ENCODE measurements around the gene CDK6. TPM values are rescaled to one million over a fixed set of nuclear protein-coding genes. Genes with fewer than 3 reads are reported as not detected.

Gene CDK6
- total and polyA plus RNA-seq, 9 of the 15 experiments (the other 6 are each of a cell fraction or from before 2014, with no cell fraction given) = 7.6 to 109 (median 44.4) TPM

GRCh38 chr7:92835851-92836488 lies 403 bp downstream of the CDK6 start (continued):
- TF ChIP-seq, protein P1, sequence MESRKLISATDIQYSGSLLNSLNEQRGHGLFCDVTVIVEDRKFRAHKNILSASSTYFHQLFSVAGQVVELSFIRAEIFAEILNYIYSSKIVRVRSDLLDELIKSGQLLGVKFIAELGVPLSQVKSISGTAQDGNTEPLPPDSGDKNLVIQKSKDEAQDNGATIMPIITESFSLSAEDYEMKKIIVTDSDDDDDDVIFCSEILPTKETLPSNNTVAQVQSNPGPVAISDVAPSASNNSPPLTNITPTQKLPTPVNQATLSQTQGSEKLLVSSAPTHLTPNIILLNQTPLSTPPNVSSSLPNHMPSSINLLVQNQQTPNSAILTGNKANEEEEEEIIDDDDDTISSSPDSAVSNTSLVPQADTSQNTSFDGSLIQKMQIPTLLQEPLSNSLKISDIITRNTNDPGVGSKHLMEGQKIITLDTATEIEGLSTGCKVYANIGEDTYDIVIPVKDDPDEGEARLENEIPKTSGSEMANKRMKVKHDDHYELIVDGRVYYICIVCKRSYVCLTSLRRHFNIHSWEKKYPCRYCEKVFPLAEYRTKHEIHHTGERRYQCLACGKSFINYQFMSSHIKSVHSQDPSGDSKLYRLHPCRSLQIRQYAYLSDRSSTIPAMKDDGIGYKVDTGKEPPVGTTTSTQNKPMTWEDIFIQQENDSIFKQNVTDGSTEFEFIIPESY (CRISPR knock-in tag; IDR thresholded peaks at IDR 0.05) = 0 out of 2 replicates have a peak, but pooled peaks have one; percentile 47

- ATAC-seq (peak; percentile 56), DNase-seq (ENCODE audit: extremely low read depth in 1 of 4, low spot score in 3 of 4) (peak; percentile 67 to 74 (median 70)), FAIRE-seq (peak; percentile 84)
- H3K9ac ChIP-seq (ENCODE audit: insufficient read depth in 1 of 2, low read depth in 2 of 2, low read length in 2 of 2) = peak overlapping the region; percentile 93 to 97
- H3K9me3 ChIP-seq (replicated peaks; ENCODE audit: control insufficient read depth, insufficient read depth, low read depth, low read length) = peaks cover 4% of the 10 kb centered on the region; the same call in 1 of the 2 replicates
- no peaks in the 10 kb centered on the region for H3K27me3 ChIP-seq (ENCODE audit: control insufficient read depth in 2 of 2, insufficient read depth in 2 of 2, low read length in 2 of 2)
- intact Hi-C loops (cut with micrococcal nuclease) (loop anchor here (5.0 kb wide), 2 partner anchors 172 to 308 kb away; partner anchors contain the start of genes PEX1 and RBM48), in situ Hi-C loops (cut with MboI) (no loop called here)
- CTCF ChIA-PET (ENCODE audit: low intra/inter-chr PET ratio) = no interaction called here
- H3K36me3 ChIP-seq (ENCODE audit: control insufficient read depth, insufficient read depth, low read length) = peaks cover 37% of the 10 kb centered on the region
- H3K9me1 ChIP-seq (ENCODE audit: control insufficient read depth, insufficient read depth, low read length) = no peaks in the 10 kb centered on the region
- peak overlapping the region; percentile 90 for H2AFZ ChIP-seq (ENCODE audit: low read depth, low read length)
- no TSS peak for BruUV-seq (replicated peaks)
- peak overlapping the region; percentile 90 for H3K27ac ChIP-seq (ENCODE audit: extremely low read depth, low read depth, low read length)
- H3K4me1 ChIP-seq (replicated peaks in 1 of 2; ENCODE audit: control insufficient read depth in 2 of 2, insufficient read depth in 2 of 2, low read length in 2 of 2) = peaks cover 0 to 31% of the 10 kb centered on the region in 2 experiments; a peak in 3 of 5 replicates
- no peaks in the 10 kb centered on the region for H4K20me1 ChIP-seq (replicated peaks; ENCODE audit: control insufficient read depth, insufficient read depth, low read length)
- peak overlapping the region; percentile 96 for H3K4me2 ChIP-seq (ENCODE audit: insufficient read depth, low read length)
- POLR2A ChIA-PET = interaction anchor here (0.5 to 0.7 kb wide), 2 partner anchors 263 to 955 kb away, joined by 3 read pairs; no protein-coding TSS in a partner anchor
- WGBS (ENCODE audit: insufficient coverage, low coverage, missing lambda C conversion rate) = under 1% methylated on average over 27 of the region's 43 CpGs
- peaks cover 71% of the 10 kb centered on the region for H3K79me2 ChIP-seq (ENCODE audit: control insufficient read depth, insufficient read depth, low read length)
- H3K4me3 ChIP-seq = peak overlapping the region; percentile 56
- TF ChIP-seq CXXC5 (CRISPR knock-in tag; IDR thresholded peaks at IDR 0.05) (peak; percentile 73; the same call in 1 of the 2 replicates), HLTF (IDR thresholded peaks at IDR 0.05) (0 out of 2 replicates have a peak, but pooled peaks have one; percentile 21), TRIM24 (IDR thresholded peaks at IDR 0.05) (peak; percentile 12 to 35; a peak in 1 of 4 replicates), MTA1 (IDR thresholded peaks at IDR 0.05; ENCODE audit: borderline replicate concordance) (no peak; the same call in 1 of the 2 replicates), E2F5 (CRISPR knock-in tag; IDR thresholded peaks at IDR 0.05) (no peak), GATAD2B (IDR thresholded peaks at IDR 0.05; ENCODE audit: borderline replicate concordance) (peak; percentile 23; the same call in 1 of the 2 replicates), C11orf30 (IDR thresholded peaks at IDR 0.05; ENCODE audit: low read depth) (no peak), BRD9 (IDR thresholded peaks at IDR 0.05; ENCODE audit: low read depth, partially characterized antibody) (peak; percentile 58), SAFB (IDR thresholded peaks at IDR 0.05; ENCODE audit: borderline replicate concordance, low read depth, low read length) (peak; percentile 97)
- TF ChIP-seq, protein P2, sequence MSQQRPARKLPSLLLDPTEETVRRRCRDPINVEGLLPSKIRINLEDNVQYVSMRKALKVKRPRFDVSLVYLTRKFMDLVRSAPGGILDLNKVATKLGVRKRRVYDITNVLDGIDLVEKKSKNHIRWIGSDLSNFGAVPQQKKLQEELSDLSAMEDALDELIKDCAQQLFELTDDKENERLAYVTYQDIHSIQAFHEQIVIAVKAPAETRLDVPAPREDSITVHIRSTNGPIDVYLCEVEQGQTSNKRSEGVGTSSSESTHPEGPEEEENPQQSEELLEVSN (IDR thresholded peaks at IDR 0.05; ENCODE audit: borderline replicate concordance in 1 of 2, extremely low read depth in 1 of 2, insufficient read depth in 1 of 2, insufficient read length in 1 of 2, low read depth in 1 of 2, low read length in 1 of 2, poor library complexity in 1 of 2, severe bottlenecking in 1 of 2) = peak in 1 of 2 experiments; percentile 69
Measured at GRCh38 chr7:92835261-92835850, 1.0 kb downstream of the CDK6 start.

All from K562 (cell line).